ENCODE results near the gene TMPRSS5. TPM values are rescaled to one million over a fixed set of nuclear protein-coding genes. Genes with fewer than 3 reads are reported as not detected.

TMPRSS5 gene
- total and polyA plus RNA-seq, 10 of the 15 experiments (the other 5 are each of a cell fraction or from before 2014, with no cell fraction given): 0.05 to 0.85 (median 0.34) TPM; not detected in 2

DNA sequence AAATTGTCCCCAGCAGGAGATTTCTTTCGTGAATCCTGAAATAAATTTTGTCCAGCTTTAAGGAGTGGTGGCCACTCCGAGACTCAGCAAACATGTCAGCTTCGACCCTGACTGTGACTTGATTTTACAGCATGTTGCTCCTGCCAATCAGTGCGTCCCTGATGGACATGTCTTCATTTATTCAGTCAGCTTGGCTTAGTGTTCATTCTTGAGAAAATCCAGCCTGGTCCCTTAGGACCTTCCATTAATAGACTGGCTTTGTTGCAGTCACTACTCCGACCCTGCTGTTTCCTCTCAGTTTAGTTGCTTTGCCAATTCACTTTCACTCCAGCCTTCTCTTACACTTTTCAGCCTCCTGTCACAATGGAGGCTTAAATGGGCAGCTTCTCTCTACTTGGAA lies 30.5 kb downstream of the TMPRSS5 start:
- H3K27me3 ChIP-seq (replicated peaks in 1 of 2; ENCODE audit: control insufficient read depth in 2 of 2, insufficient read depth in 2 of 2, low read length in 1 of 2): no peaks in the 10 kb centered on the region
- H3K36me3 ChIP-seq (ENCODE audit: control insufficient read depth in 2 of 2, insufficient read depth in 2 of 2, low read length in 1 of 2): no peaks in the 10 kb centered on the region
- TF ChIP-seq ZNF592 (IDR thresholded peaks at IDR 0.05) (no peak), MTA3 (IDR thresholded peaks at IDR 0.05; ENCODE audit: borderline replicate concordance, low read length) (no peak), KAT2A (conservative IDR thresholded peaks at IDR 0.05; ENCODE audit: control insufficient read depth, low read depth, low read length) (no peak), USF1 (IDR thresholded peaks at IDR 0.05; ENCODE audit: borderline replicate concordance, extremely low read length, insufficient read depth, low read depth, low read length) (no peak), RELA (IDR thresholded peaks at IDR 0.05; ENCODE audit: borderline replicate concordance, partially characterized antibody) (no peak)
- TF ChIP-seq, protein P1, sequence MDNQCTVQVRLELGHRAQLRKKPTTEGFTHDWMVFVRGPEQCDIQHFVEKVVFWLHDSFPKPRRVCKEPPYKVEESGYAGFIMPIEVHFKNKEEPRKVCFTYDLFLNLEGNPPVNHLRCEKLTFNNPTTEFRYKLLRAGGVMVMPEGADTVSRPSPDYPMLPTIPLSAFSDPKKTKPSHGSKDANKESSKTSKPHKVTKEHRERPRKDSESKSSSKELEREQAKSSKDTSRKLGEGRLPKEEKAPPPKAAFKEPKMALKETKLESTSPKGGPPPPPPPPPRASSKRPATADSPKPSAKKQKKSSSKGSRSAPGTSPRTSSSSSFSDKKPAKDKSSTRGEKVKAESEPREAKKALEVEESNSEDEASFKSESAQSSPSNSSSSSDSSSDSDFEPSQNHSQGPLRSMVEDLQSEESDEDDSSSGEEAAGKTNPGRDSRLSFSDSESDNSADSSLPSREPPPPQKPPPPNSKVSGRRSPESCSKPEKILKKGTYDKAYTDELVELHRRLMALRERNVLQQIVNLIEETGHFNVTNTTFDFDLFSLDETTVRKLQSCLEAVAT (IDR thresholded peaks at IDR 0.05): no peak
- TF ChIP-seq, protein P2, sequence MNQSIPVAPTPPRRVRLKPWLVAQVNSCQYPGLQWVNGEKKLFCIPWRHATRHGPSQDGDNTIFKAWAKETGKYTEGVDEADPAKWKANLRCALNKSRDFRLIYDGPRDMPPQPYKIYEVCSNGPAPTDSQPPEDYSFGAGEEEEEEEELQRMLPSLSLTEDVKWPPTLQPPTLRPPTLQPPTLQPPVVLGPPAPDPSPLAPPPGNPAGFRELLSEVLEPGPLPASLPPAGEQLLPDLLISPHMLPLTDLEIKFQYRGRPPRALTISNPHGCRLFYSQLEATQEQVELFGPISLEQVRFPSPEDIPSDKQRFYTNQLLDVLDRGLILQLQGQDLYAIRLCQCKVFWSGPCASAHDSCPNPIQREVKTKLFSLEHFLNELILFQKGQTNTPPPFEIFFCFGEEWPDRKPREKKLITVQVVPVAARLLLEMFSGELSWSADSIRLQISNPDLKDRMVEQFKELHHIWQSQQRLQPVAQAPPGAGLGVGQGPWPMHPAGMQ (IDR thresholded peaks at IDR 0.05; ENCODE audit: borderline replicate concordance): no peak
- TF ChIP-seq, protein P3, sequence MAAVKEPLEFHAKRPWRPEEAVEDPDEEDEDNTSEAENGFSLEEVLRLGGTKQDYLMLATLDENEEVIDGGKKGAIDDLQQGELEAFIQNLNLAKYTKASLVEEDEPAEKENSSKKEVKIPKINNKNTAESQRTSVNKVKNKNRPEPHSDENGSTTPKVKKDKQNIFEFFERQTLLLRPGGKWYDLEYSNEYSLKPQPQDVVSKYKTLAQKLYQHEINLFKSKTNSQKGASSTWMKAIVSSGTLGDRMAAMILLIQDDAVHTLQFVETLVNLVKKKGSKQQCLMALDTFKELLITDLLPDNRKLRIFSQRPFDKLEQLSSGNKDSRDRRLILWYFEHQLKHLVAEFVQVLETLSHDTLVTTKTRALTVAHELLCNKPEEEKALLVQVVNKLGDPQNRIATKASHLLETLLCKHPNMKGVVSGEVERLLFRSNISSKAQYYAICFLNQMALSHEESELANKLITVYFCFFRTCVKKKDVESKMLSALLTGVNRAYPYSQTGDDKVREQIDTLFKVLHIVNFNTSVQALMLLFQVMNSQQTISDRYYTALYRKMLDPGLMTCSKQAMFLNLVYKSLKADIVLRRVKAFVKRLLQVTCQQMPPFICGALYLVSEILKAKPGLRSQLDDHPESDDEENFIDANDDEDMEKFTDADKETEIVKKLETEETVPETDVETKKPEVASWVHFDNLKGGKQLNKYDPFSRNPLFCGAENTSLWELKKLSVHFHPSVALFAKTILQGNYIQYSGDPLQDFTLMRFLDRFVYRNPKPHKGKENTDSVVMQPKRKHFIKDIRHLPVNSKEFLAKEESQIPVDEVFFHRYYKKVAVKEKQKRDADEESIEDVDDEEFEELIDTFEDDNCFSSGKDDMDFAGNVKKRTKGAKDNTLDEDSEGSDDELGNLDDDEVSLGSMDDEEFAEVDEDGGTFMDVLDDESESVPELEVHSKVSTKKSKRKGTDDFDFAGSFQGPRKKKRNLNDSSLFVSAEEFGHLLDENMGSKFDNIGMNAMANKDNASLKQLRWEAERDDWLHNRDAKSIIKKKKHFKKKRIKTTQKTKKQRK (IDR thresholded peaks at IDR 0.05; ENCODE audit: low read depth, low read length): no peak
- CTCF ChIA-PET: no interaction called here
- H3K9me3 ChIP-seq (replicated peaks; ENCODE audit: control insufficient read depth, insufficient read depth, low read length): no peaks in the 10 kb centered on the region
- no peaks in the 10 kb centered on the region for H3K4me1 ChIP-seq (ENCODE audit: control insufficient read depth, insufficient read depth, low read length)
- peak; percentile 23 for ATAC-seq
- SMC1A ChIA-PET (ENCODE audit: uncharacterized antibody, unreplicated experiment): no interaction called here
- H3K4me2 ChIP-seq (ENCODE audit: control insufficient read depth, insufficient read depth): no peak overlapping the region
- no peaks in the 10 kb centered on the region for H3K79me2 ChIP-seq (ENCODE audit: control insufficient read depth, insufficient read depth, low read length)
- DNase-seq (ENCODE audit: low read depth, low spot score): no peak
- no peak overlapping the region for H3K9ac ChIP-seq (ENCODE audit: control insufficient read depth, insufficient read depth, low read length)
- POLR2A ChIA-PET: no interaction called here
- H3K27ac ChIP-seq (ENCODE audit: control insufficient read depth, insufficient read depth): no peak overlapping the region
- intact Hi-C loops (cut with micrococcal nuclease; ENCODE audit: unreplicated experiment): no loop called here
- H3K4me3 ChIP-seq: no peak overlapping the region
- no TSS peak for BruUV-seq (replicated peaks)
- in situ Hi-C loops (cut with MboI): no loop called here
- no peaks in the 10 kb centered on the region for H4K20me1 ChIP-seq (ENCODE audit: control insufficient read depth, insufficient read depth)
- RAD21 ChIA-PET (ENCODE audit: unreplicated experiment): no interaction called here
- no peak for FAIRE-seq
- 10% methylated on average over 5 of the region's 5 CpGs for WGBS (ENCODE audit: insufficient coverage, insufficient replicate concordance, low lambda C conversion rate, missing lambda C conversion rate)
- no peak overlapping the region for H2AFZ ChIP-seq (ENCODE audit: control insufficient read depth, low read depth, low read length)

Measured in GM12878 (cell line).